Temporal lobe (tissue), 2 donors: ENCODE results near the gene NRXN3. TPM values are rescaled to one million over a fixed set of nuclear protein-coding genes. Genes with fewer than 3 reads are reported as not detected.

Experiments used
- small RNA-seq: library from RNA; depleted of rRNA; stranded (forward); fragments of <200 nt; gene quantifications from one replicate; pipeline ENCODE3, GENCODE V24; 2014; ENCODE audit warnings: low replicate concordance
- total RNA-seq: library from RNA; depleted of rRNA; stranded (reverse); fragments of >200 nt; gene quantifications from one replicate; pipeline ENCODE4 v1.2.3, GENCODE V29; 2014

Gene NRXN3
- total RNA-seq, 1 donor from 2014 or later, result 48.9 TPM

Small RNA genes lying within 50 kb of the gene (small RNA-seq; reads per million reads assigned to genes)
- gene RNA5SP388, result 0.13 reads per million
